Colon (tissue), 2 donors: Measurements from ENCODE around the gene CLEC6A.
"Not testable (repeated sequence)": the region's sequence is repeated elsewhere in the genome, so short reads cannot be mapped to it uniquely, and the experiment has no call there.

Experiments used
- FAIRE-seq: peaks from 2 replicates; lab custom pipeline; 2012; peaks lifted over from hg19 to GRCh38; lab: Jason Lieb, UNC
- donor health status: control.
- donor health status: control.

The CLEC6A gene

DNA sequence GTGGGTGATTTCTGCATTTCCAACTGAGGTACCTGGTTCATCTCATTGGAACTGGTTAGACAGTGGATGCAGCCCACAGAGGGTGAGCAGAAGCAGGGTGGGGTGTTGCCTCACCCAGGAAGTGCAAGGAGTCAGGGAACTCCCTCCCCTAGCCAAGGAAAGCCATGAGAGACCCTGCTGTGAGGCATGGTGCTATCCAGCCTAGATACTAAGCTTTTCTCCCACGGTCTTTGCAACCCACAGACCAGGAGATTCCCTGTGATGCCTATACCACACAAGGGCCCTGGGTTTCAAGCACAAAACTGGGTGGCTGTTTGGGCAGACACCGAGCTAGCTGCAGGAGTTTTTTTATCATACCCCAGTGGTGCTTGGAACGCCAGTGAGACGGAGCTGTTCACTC lies 39.9 kb downstream of the CLEC6A start:
- not testable (repeated sequence) for FAIRE-seq

DNA sequence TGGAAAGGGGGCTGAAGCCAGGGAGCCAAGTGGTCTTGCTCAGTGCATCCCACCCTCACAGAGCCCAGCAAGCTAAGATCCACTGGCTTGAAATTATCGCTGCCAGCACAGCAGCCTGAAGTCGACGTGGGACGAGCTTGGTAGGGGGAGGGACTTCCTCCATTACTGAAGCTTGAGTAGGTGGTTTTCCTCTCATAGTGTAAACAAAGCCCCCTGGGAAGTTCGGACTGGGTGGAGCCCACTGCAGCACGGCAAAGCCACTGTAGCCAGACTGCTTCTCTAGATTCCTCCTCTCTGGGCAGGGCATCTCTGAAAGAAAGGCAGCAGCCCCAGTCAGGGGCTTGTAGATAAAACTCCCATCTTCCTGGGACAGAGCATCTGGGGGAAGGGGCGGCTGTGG lies 40.3 kb downstream of the CLEC6A start:
- FAIRE-seq: not testable (repeated sequence)

DNA sequence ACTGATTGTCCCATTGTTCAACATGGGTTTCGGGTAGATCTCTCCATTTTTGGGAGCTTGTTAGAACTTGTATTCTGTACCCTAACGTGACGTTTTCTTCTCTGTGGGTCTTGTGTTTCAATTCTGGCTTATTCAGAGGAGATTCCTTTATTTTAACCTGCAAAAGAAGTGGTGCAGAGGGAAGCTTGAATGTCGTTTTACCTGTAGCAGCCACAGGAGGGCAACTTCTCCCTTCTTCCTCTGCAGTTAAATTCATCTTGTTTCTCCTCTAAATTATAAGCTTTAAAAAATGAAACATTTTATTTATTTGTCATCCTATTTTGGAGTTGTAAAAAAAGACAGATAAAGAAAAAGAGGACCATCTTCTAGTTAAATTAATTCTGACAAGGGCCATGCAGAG lies 43.9 kb downstream of the CLEC6A start:
- FAIRE-seq: no peak

DNA sequence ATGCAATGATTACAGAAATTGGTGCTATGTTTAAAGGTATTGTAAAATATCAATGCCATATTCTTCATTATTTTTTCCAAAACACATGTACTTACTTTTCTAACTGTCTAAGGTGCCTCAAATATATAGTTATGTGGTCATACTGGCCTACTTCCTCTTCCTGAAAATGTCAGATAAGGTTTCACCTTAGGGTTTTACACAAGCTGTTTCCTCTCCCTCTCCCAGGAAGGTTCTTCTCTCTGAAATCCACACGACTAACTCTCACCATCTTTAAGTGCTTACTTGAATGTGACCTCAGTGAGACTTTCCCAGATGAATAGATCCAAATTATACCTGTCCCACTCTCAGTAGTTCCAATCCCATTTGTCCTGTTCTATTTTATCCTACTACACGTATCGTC lies 46.0 kb downstream of the CLEC6A start:
- FAIRE-seq: no peak

- FAIRE-seq: no peak
Observed at GRCh38 chr12:8504351-8504750, 48.6 kb downstream of the CLEC6A start.

DNA sequence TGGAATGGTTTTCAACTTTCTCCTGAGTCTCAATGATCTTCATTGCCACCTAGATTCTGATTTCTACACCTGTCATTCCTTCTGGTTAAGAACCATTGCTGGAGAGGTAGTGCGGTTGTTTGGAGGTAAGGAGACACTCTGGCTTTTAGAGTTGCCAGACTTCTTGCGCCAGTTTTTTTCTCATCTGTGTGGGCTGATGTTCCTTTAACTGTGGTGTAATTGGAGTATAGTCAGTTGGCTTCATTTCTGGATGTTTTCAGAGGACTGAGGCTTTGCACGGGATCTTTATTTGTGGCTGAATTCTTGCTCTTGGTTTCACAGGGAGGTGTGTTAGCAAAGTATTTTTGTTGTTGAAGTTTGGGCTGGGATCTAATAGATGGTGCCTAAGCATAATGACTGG lies 51.8 kb downstream of the CLEC6A start:
- no peak for FAIRE-seq

DNA sequence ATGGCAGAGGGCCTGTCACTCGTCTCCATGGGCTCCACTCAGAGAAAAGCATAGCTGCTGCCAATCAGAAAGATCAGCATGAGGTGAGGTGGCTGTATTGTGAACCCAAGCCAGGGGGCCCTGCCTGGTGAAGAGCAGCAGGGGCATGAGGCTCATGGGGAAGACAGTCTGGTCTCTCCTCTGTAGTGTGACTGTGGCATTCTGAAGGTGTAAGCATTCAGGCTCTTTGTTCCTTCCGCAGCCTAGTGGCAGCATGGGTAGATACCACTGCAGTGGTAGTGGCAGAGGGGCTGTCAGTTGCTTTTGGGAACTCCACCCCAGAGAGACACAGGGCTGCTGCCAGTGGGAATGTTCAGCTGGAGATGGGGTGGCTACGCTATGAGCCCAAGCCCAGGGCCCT lies 52.5 kb downstream of the CLEC6A start:
- FAIRE-seq: no peak

GRCh38 chr12:8508910-8509841 lies 53.4 kb downstream of the CLEC6A start:
- no peak for FAIRE-seq

GRCh38 chr12:8513256-8513655 lies 57.5 kb downstream of the CLEC6A start, which contains the start of gene CLEC4D:
Gene CLEC4D (plus strand): TSS chr12:8513503. CDS start chr12:8513733, 230 bp downstream.
- no peak for FAIRE-seq

- FAIRE-seq: no peak
Observed at GRCh38 chr12:8517971-8518370, 62.2 kb downstream of the CLEC6A start.

DNA sequence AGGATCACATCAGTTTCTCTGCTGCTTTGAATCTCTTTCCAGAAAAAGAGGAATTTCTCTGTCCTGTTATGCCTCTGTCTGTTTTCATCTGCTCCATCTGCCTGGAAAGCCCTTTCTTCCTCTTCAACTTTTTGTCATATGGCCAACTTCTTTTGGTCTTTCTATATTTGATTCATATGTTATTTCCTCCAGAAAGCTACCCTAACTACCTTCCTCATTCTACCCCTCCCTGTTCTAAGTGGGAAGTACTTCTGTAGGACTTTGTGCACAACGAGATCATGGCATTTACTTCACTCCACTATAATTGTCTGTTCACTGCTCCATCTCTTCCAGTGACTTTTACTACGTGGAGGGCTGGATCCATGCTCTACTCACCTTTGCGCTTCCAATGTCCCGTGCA lies 63.4 kb downstream of the CLEC6A start:
- no peak for FAIRE-seq

GRCh38 chr12:8527250-8528130 lies 71.7 kb downstream of the CLEC6A start:
- FAIRE-seq: no peak
